GM20000 (cell line): Measurements from ENCODE around the gene PCID2.

Experiments
- DNase-seq: peaks from one replicate; pipeline ENCODE4 v3.0.0; 2012; ENCODE audit warnings: low spot score
- TF ChIP-seq, protein P1 (sequence below): IDR thresholded peaks from 2 replicates; pipeline ENCODE4 v1.5.1; 2012; ENCODE audit warnings: mild to moderate bottlenecking, control low read depth; ENCODE audit errors: extremely low read depth, missing control alignments

The PCID2 gene

DNA sequence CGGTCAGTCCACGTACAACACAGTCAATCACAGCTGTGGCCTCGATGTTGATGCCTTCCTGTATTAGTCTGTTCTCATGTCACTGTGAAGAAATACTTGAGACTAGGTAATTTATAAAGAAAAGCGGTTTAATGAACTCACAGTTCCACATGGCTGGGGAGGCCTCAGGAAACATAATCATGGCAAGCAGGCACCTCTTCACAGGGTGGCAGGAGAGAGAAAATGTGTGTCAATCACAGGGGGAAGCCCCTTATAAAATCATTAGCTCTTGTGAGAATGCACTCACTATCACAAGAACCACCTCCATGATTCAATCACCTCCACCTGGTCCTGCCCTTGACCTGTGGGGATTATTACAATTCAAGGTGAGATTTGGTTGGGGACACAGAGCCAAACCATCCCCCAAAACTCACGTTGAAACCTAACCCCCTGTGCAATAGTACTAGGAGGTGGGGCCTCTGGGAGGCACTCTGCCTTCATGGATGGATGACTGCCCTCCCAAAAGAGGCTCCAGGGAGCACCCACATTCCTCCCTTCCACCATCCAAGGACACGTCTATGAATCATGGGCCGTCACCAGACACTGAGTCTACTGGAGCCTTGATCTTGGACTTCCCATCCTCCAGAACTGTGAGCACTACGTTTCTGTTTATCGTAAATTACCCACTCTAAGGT lies 52.4 kb downstream of the PCID2 start:
- no peak for DNase-seq
- TF ChIP-seq, protein P1, sequence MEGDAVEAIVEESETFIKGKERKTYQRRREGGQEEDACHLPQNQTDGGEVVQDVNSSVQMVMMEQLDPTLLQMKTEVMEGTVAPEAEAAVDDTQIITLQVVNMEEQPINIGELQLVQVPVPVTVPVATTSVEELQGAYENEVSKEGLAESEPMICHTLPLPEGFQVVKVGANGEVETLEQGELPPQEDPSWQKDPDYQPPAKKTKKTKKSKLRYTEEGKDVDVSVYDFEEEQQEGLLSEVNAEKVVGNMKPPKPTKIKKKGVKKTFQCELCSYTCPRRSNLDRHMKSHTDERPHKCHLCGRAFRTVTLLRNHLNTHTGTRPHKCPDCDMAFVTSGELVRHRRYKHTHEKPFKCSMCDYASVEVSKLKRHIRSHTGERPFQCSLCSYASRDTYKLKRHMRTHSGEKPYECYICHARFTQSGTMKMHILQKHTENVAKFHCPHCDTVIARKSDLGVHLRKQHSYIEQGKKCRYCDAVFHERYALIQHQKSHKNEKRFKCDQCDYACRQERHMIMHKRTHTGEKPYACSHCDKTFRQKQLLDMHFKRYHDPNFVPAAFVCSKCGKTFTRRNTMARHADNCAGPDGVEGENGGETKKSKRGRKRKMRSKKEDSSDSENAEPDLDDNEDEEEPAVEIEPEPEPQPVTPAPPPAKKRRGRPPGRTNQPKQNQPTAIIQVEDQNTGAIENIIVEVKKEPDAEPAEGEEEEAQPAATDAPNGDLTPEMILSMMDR: no peak

DNA sequence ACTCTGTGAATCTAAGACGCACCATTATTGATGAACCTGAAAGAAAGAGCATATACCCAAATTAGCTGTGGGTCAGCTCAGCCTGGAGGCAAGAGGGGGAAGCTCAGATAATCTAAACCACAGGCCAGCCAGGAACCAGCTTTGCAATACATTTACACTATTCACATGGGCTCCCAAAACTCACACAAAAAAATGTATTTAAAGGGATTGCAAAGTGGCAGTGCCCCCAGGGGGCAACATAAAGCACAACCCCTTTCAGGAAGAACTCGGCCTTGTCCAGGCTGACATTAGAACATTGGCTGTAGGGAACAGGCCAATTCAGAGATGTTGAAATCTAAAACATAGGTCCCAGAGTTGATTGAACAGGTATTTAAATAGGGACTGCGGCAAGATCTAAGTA lies 53.3 kb downstream of the PCID2 start:
- TF ChIP-seq, protein P1: no peak
- no peak for DNase-seq

DNA sequence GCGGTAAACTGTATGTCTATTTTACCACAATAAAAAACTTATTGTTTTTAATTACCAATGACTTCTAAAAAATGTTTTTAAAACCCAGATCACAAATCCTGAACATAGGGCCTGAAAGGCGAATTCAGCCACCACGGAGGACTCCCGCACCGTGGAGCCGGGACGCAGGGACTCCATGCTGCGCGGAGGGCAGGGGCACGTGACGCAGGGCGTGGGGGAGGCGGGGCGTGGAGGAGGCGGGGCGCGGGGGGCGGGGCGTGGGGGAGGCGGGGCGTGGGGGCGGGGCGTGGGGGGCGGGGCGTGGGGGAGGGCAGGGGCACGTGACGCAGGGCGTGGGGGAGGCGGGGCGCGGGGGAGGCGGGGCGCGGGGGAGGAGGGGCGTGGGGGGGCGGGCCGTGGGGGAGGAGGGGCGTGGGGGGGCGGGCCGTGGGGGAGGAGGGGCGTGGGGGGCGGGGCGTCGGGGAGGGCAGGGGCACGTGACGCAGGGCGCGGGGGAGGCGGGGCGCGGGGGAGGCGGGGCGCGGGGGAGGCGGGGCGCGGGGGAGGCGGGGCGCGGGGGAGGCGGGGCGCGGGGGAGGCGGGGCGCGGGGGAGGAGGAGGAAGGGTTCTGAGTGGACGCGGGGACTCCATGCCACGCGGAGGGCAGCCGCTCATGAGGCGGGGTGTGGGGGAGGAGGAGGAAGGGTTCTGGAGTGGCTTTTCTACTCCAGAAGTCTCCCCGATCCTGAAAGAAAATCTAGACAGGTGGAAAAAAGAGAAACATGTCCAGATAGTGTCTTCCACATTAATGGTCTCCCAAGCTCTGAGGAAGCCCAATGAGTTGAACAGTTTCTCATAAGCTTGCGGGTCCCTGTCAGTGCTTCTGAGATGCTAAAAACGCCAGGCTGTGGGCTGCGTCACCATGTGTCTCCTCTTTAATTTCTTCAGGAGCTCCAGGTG lies 54.4 kb downstream of the PCID2 start:
- TF ChIP-seq, protein P1: no peak
- DNase-seq: peak; percentile 87

DNA sequence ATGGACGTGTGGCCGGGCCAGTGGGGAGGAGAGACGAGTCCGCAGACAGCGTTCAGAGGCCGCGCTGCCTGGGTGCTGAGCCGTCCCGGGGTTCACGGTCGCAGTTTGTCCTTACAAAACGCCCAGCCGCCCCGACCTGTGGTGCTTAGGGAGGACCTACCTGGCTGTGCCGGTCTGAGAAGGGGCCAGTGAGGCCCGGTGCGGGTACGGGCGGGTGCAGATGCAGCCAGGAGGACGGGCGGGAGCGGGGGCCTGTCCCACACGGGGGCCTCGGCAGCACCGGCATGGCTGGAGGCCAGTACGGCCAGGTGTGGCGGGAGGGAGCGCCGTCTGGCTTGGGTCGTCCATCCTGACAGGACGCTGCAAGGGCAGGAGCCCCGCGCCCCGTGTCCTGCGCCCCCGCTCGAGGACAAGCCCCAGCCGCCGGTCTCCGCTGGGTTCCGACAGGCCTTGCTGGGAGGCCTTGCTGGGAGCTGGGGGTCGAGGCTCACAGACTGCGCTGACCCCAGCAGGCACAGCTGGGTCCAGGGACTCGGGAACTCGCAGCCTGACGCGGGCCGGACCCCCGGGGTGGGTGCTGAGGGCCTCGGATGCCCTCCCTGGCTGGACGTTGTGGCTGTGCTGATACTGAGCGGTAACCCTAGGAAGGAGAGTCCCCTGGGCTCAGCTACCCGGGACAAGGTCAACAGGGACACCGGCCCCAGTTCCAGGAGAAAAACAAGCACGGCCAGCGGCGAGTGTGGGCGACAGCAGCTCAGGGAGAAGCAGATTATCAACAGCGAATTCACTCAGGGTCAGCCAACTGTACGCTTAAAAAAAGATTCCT lies 55.3 kb downstream of the PCID2 start:
- DNase-seq: peak; percentile 51
- TF ChIP-seq, protein P1: no peak

DNA sequence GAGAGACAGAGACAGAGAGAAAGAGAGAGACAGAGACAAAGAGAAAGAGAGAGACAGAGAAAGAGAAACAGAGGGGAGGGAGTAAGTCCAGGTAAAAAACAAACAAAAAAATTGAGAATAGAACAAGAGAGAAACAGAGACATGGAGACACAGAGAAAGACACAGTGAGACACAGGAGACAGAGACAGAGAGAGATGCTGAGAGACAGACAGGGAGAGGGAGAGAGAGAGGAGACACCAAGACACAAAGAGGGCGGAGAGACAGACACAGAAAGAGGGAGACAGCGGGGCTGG lies 55.8 kb downstream of the PCID2 start:
- DNase-seq: no peak
- TF ChIP-seq, protein P1: no peak

DNA sequence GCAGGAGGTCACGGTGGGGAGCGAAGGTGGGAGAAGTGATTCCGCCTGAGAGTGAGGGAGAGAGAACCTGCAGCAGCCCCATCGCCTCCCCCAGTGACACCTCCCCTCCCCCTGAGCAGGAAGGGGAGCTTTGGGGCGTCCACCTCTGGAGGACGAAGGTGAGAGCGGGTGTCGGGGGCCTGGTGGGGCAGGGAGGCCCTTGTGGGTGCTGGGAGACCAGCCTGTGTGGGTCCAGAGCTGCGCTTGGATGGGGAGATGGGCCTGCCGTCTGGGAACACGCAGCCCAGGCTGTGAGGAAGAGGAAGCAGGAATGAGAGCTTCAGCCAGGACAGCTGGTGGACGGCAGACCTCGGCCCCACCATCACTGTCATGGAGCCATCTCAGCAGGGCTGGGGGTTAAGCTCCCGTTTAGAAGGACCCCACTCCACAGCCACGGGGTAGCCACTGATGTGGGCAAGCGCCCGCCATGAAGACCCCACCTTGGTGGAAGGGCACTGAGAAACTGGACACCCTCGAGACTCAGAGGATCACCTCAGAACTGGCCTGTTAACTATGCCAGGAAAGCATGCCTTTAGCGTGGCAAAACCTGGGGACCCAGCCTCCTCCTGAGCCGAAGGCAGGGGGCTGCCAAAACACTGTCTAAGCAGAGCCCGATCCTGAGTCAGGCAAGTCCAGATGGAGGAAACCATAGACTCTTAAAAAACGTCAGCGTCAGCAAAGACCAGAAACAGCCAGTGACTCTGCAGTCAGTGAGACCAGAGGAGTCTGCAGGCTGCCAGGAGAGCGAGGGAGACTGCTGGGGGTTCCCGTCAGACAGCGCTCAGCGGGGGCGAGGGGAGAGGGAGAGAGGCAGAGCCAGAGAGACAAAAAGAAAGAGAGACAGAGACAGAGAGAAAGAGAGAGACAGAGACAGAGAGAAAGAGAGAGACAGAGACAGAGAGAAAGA lies 56.5 kb downstream of the PCID2 start:
- peak; percentile 62 for DNase-seq
- TF ChIP-seq, protein P1: no peak
